ENCODE data around the gene PABPC3. TPM values are rescaled to one million over a fixed set of nuclear protein-coding genes. Genes with fewer than 3 reads are reported as not detected.

PABPC3 gene
- polyA plus RNA-seq, 1 of the 3 experiments (the other 2 are of a cell fraction), result 0.02 TPM

- ChIA-PET POLR2A (no interaction called here), CTCF (no interaction called here)
- Histone ChIP-seq H3K9me3 (no peaks in the 10 kb centered on the region), H3K9ac (no peak overlapping the region), H3K4me2 (no peak overlapping the region), H4K20me1 (ENCODE audit: insufficient read depth) (no peaks in the 10 kb centered on the region), H3K4me1 (ENCODE audit: control insufficient read depth in 1 of 2, insufficient read depth in 2 of 2, low read depth in 1 of 2, low read length in 1 of 2) (no peaks in the 10 kb centered on the region), H3K36me3 (replicated peaks in 1 of 2; ENCODE audit: control insufficient read depth in 1 of 2, insufficient read depth in 2 of 2, low read length in 1 of 2) (no peaks in the 10 kb centered on the region), H3K79me2 (ENCODE audit: insufficient read depth) (no peaks in the 10 kb centered on the region), H3K27me3 (ENCODE audit: insufficient read depth) (no peaks in the 10 kb centered on the region), H3K4me3 (ENCODE audit: low read depth in 2 of 2, low read length in 1 of 2) (no peak overlapping the region), H3K9me2 (no peaks in the 10 kb centered on the region), H3K27ac (ENCODE audit: low read depth in 2 of 2, low read length in 1 of 2) (no peak overlapping the region), H3F3A (replicated peaks; ENCODE audit: insufficient read depth) (no peaks in the 10 kb centered on the region), H2AFZ (ENCODE audit: low read depth) (no peak overlapping the region)
- WGBS (ENCODE audit: low lambda C conversion rate), result 57% methylated on average over 2 of the region's 2 CpGs
- TF ChIP-seq SIN3A (IDR thresholded peaks at IDR 0.05; ENCODE audit: borderline replicate concordance, low read depth, low read length), result no peak
- no peak for DNase-seq
Measured at GRCh38 chr13:25080773-25081172, 15.2 kb upstream of the PABPC3 start.

GRCh38 chr13:25084096-25084495 is 11.8 kb upstream of the PABPC3 start:
- POLR2A ChIA-PET, result no interaction called here
- Histone ChIP-seq H3K27me3 (ENCODE audit: insufficient read depth) (peaks cover 14% of the 10 kb centered on the region; the same call in 1 of the 2 replicates), H3K36me3 (replicated peaks in 1 of 2; ENCODE audit: control insufficient read depth in 1 of 2, insufficient read depth in 2 of 2, low read length in 1 of 2) (no peaks in the 10 kb centered on the region), H3K4me1 (ENCODE audit: control insufficient read depth in 1 of 2, insufficient read depth in 2 of 2, low read depth in 1 of 2, low read length in 1 of 2) (no peaks in the 10 kb centered on the region), H3K79me2 (ENCODE audit: insufficient read depth) (no peaks in the 10 kb centered on the region), H3K27ac (ENCODE audit: low read depth in 2 of 2, low read length in 1 of 2) (no peak overlapping the region), H3K4me2 (no peak overlapping the region), H3K9ac (no peak overlapping the region), H3K9me3 (no peaks in the 10 kb centered on the region), H3K9me2 (no peaks in the 10 kb centered on the region), H2AFZ (ENCODE audit: low read depth) (no peak overlapping the region), H3F3A (replicated peaks; ENCODE audit: insufficient read depth) (no peaks in the 10 kb centered on the region), H3K4me3 (ENCODE audit: low read depth in 2 of 2, low read length in 1 of 2) (no peak overlapping the region), H4K20me1 (ENCODE audit: insufficient read depth) (no peaks in the 10 kb centered on the region)
- WGBS (ENCODE audit: low lambda C conversion rate), result 0% methylated on average over 1 of the region's 1 CpG
- DNase-seq, result no peak
- no peak for TF ChIP-seq POLR2AphosphoS5 (IDR thresholded peaks at IDR 0.05; ENCODE audit: low read depth, low read length)
- TF ChIP-seq TAF1 (IDR thresholded peaks at IDR 0.05; ENCODE audit: borderline replicate concordance, low read depth, low read length), result no peak
- no peak for TF ChIP-seq USF2 (IDR thresholded peaks at IDR 0.05; ENCODE audit: borderline replicate concordance, low read depth, low read length)
- TF ChIP-seq GATA2 (CRISPR knock-in tag; IDR thresholded peaks at IDR 0.05), result no peak
- no peak for TF ChIP-seq NRF1 (IDR thresholded peaks at IDR 0.05; ENCODE audit: low read depth, low read length)
- TF ChIP-seq CTCF (IDR thresholded peaks at IDR 0.05), result no peak
- TF ChIP-seq ZBTB33 (IDR thresholded peaks at IDR 0.05; ENCODE audit: borderline replicate concordance, low read depth), result no peak
- no peak for TF ChIP-seq RXRA (IDR thresholded peaks at IDR 0.05; ENCODE audit: borderline replicate concordance, low read depth)
- no peak for TF ChIP-seq ELF1 (IDR thresholded peaks at IDR 0.05)
- TF ChIP-seq CHD2 (IDR thresholded peaks at IDR 0.05; ENCODE audit: low read length, partially characterized antibody), result no peak
- no peak for TF ChIP-seq NFIC (IDR thresholded peaks at IDR 0.05; ENCODE audit: borderline replicate concordance)
- TF ChIP-seq FOXM1 (IDR thresholded peaks at IDR 0.05; ENCODE audit: low read depth), result no peak
- no peak for TF ChIP-seq MEF2A (IDR thresholded peaks at IDR 0.05; ENCODE audit: borderline replicate concordance, low read depth)
- TF ChIP-seq MAX (IDR thresholded peaks at IDR 0.05; ENCODE audit: low read depth), result no peak
- no peak for TF ChIP-seq SMC3 (IDR thresholded peaks at IDR 0.05; ENCODE audit: low read depth, low read length)
- no peak for TF ChIP-seq RAD21 (IDR thresholded peaks at IDR 0.05; ENCODE audit: low read length)
- no peak for TF ChIP-seq TCF12 (IDR thresholded peaks at IDR 0.05)
- TF ChIP-seq MXI1 (IDR thresholded peaks at IDR 0.05; ENCODE audit: low read depth, low read length), result no peak
- TF ChIP-seq EZH2phosphoT487 (IDR thresholded peaks at IDR 0.05; ENCODE audit: borderline replicate concordance, low read depth), result no peak
- TF ChIP-seq YY1 (IDR thresholded peaks at IDR 0.05; ENCODE audit: low read depth), result no peak
- CTCF ChIA-PET, result interaction anchor here (0.6 to 4.4 kb wide), 8 partner anchors 9 to 47 kb away, joined by 3 to 27 read pairs (median 3); no protein-coding TSS in a partner anchor
